Esophagus squamous epithelium (tissue), 5 donors: ENCODE data around the gene PGAM5. TPM values are rescaled to one million over a fixed set of nuclear protein-coding genes. Genes with fewer than 3 reads are reported as not detected.

ENCODE experiments used
- DNase-seq: peaks from one replicate; lab custom pipeline; 2025; lab: John Stamatoyannopoulos, UW
- H3K27ac ChIP-seq, 4 donors: fragments of 200-600 bp; sonication (generic); one replicate each; pipeline ENCODE4 v1.5.1; 2016 to 2019; ENCODE audit warnings: mild to moderate bottlenecking in 1 of 4
- H3K27me3 ChIP-seq, 4 donors: fragments of 200-600 bp; sonication (generic); 1 replicate in 3 of 4; 2 replicates in 1 of 4; pipeline versions ENCODE4 v1.5.1 to v1.6.0; 2017 to 2021; ENCODE audit warnings: antibody characterized with exemption in 1 of 4
- H3K36me3 ChIP-seq, 3 donors: fragments of 200-600 bp; sonication (generic); one replicate each; pipeline ENCODE4 v1.5.1; 2016 to 2019
- H3K4me1 ChIP-seq, 3 donors: fragments of 200-600 bp; sonication (generic); one replicate each; pipeline ENCODE4 v1.5.1; 2017 to 2019
- H3K4me3 ChIP-seq, 4 donors: fragments of 200-600 bp; sonication (generic); 1 replicate in 3 of 4; 2 replicates in 1 of 4; pipeline ENCODE4 v1.5.1; 2016 to 2019; ENCODE audit warnings: mild to moderate bottlenecking in 2 of 4, moderate library complexity in 1 of 4
- H3K9me3 ChIP-seq, 3 donors: fragments of 200-600 bp; sonication (generic); one replicate each; pipeline ENCODE4 v1.5.1; 2016 to 2019
- CTCF ChIP-seq, 6 experiments: fragments of 450-650 bp in 4 of 6; fragments of 200-600 bp in 2 of 6; sonication (generic) in 2 of 6; IDR thresholded peaks; one replicate each; pipeline ENCODE4 v1.5.1; 2016 to 2019; ENCODE audit warnings: antibody characterized with exemption in 6 of 6, mild to moderate bottlenecking in 4 of 6, moderate library complexity in 4 of 6
- POLR2A ChIP-seq, 4 donors: fragments of 450-650 bp; IDR thresholded peaks; one replicate each; pipeline ENCODE4 v1.6.1; 2017; ENCODE audit warnings: antibody characterized with exemption in 4 of 4, mild to moderate bottlenecking in 4 of 4, moderate library complexity in 3 of 4
- WGBS, 2 donors: methylation state at CpG; one replicate each; pipeline ENCODE4 v1.1.5; 2018; 5-methylcytosine and 5-hydroxymethylcytosine counted together
- intact Hi-C: fragments of 100-400 bp; cut with DNase I; formaldehyde crosslinking; loops from one replicate; pipeline ENCODE4 v1.15.0; 2022
- total RNA-seq, 4 donors: library from RNA; depleted of rRNA; stranded (reverse); fragments of >200 nt; gene quantifications; one replicate each; pipeline ENCODE4 v1.1.0, GENCODE V29; 2016
- donor health status: DM: yes; HTN: yes; CAD: no.

PGAM5 gene
- total RNA-seq, 4 donors from 2014 or later, result 33.9 to 71.0 (median 39.9) TPM

GRCh38 chr12:132675757-132676432, 34.7 kb upstream of the PGAM5 start:
- H3K27me3 ChIP-seq, result no peaks in the 10 kb centered on the region
- DNase-seq, result no peak
- H3K27ac ChIP-seq, result no peak overlapping the region
- H3K36me3 ChIP-seq, result peaks cover 15 to 99% (median 25%) of the 10 kb centered on the region in 3 donors
- H3K4me3 ChIP-seq, result no peak overlapping the region
- peaks cover 0 to 13% (median 0%) of the 10 kb centered on the region in 3 donors for H3K4me1 ChIP-seq
- WGBS, 2 donors, result 57 to 64% methylated on average over 14 of the region's 14 CpGs
- H3K9me3 ChIP-seq, result no peaks in the 10 kb centered on the region
- TF ChIP-seq CTCF (IDR thresholded peaks at IDR 0.05) (no peak), POLR2A (IDR thresholded peaks at IDR 0.05) (no peak)
- intact Hi-C loops, result no loop called here

GRCh38 chr12:132677492-132677891, 33.1 kb upstream of the PGAM5 start:
- no peaks in the 10 kb centered on the region for H3K27me3 ChIP-seq
- no peak overlapping the region for H3K27ac ChIP-seq
- no peak overlapping the region for H3K4me3 ChIP-seq
- no peaks in the 10 kb centered on the region for H3K9me3 ChIP-seq
- WGBS, 2 donors, result 91 to 94% methylated on average over 7 to 8 of the region's 9 CpGs
- TF ChIP-seq CTCF (IDR thresholded peaks at IDR 0.05) (no peak), POLR2A (IDR thresholded peaks at IDR 0.05) (no peak)
- no peak for DNase-seq
- peaks cover 9 to 85% (median 21%) of the 10 kb centered on the region in 3 donors for H3K36me3 ChIP-seq
- H3K4me1 ChIP-seq, result peaks cover 0 to 13% (median 0%) of the 10 kb centered on the region in 3 donors
- intact Hi-C loops, result no loop called here

- no peak for DNase-seq
- Histone ChIP-seq H3K36me3 (peaks cover 0 to 7% (median 0%) of the 10 kb centered on the region in 3 donors), H3K27ac (no peak overlapping the region), H3K4me3 (no peak overlapping the region), H3K4me1 (peaks cover 0 to 24% (median 8%) of the 10 kb centered on the region in 3 donors), H3K27me3 (no peaks in the 10 kb centered on the region), H3K9me3 (no peaks in the 10 kb centered on the region)
- TF ChIP-seq CTCF (IDR thresholded peaks at IDR 0.05), result no peak
- no peak for TF ChIP-seq POLR2A (IDR thresholded peaks at IDR 0.05)
- WGBS, 2 donors, result 81 to 93% methylated on average over 3 of the region's 5 CpGs
- intact Hi-C loops, result no loop called here
Observed at GRCh38 chr12:132685400-132685799, 25.2 kb upstream of the PGAM5 start.

- intact Hi-C loops, result no loop called here
- WGBS, 2 donors, result 0% methylated on average over 2 of the region's 55 CpGs; no CpG with 5 or more reads in 1 of the 2 donors
- no peaks in the 10 kb centered on the region for H3K9me3 ChIP-seq
- no peak for DNase-seq
- peak overlapping the region; percentile 73 to 99 (median 90) for H3K4me3 ChIP-seq
- peaks cover 0 to 8% (median 0%) of the 10 kb centered on the region in 3 donors for H3K36me3 ChIP-seq
- peaks cover 0 to 24% (median 8%) of the 10 kb centered on the region in 3 donors for H3K4me1 ChIP-seq
- peak overlapping the region; percentile 62 to 92 (median 80) for H3K27ac ChIP-seq
- TF ChIP-seq CTCF (IDR thresholded peaks at IDR 0.05) (no peak), POLR2A (IDR thresholded peaks at IDR 0.05) (no peak)
- no peaks in the 10 kb centered on the region for H3K27me3 ChIP-seq
Observed at GRCh38 chr12:132686825-132687210, 23.8 kb upstream of the PGAM5 start.
